GM10847 (cell line): ENCODE data around the gene FAM50B.

Experiments used
- POLR2A ChIP-seq: IDR thresholded peaks from 2 replicates; pipeline ENCODE4 v1.6.1; 2011; ENCODE audit not compliant: insufficient read length; ENCODE audit errors: extremely low read depth

The FAM50B gene

GRCh38 chr6:3812596-3812995 is 36.6 kb upstream of the FAM50B start:
- no peak for TF ChIP-seq POLR2A

GRCh38 chr6:3813150-3813780 is 35.9 kb upstream of the FAM50B start:
- no peak for TF ChIP-seq POLR2A

DNA sequence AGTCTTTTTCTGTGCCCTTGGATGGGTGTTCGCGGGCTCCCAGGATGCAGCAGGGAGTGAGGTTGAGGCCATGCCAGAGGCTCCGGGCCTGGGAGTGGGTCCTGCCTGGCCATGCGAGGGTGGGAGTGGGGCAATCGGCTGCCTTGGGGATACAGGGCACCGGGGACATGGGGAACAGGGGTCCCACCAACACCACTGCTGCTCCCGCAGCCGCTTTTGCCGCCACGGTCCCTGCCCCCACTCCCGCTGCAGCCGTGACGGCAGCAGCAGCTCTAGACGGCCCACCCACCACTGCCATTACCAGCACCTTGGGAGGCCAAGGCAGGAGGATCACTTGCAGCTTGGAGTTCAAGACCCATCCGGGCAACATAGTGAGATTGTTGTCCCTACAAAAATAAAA is 35.3 kb upstream of the FAM50B start:
- no peak for TF ChIP-seq POLR2A

- TF ChIP-seq POLR2A, result no peak
These were observed 34.6 kb upstream of the FAM50B start for GRCh38 chr6:3814539-3814938.

- no peak for TF ChIP-seq POLR2A
These were observed 32.9 kb upstream of the FAM50B start for GRCh38 chr6:3816251-3816650.

DNA sequence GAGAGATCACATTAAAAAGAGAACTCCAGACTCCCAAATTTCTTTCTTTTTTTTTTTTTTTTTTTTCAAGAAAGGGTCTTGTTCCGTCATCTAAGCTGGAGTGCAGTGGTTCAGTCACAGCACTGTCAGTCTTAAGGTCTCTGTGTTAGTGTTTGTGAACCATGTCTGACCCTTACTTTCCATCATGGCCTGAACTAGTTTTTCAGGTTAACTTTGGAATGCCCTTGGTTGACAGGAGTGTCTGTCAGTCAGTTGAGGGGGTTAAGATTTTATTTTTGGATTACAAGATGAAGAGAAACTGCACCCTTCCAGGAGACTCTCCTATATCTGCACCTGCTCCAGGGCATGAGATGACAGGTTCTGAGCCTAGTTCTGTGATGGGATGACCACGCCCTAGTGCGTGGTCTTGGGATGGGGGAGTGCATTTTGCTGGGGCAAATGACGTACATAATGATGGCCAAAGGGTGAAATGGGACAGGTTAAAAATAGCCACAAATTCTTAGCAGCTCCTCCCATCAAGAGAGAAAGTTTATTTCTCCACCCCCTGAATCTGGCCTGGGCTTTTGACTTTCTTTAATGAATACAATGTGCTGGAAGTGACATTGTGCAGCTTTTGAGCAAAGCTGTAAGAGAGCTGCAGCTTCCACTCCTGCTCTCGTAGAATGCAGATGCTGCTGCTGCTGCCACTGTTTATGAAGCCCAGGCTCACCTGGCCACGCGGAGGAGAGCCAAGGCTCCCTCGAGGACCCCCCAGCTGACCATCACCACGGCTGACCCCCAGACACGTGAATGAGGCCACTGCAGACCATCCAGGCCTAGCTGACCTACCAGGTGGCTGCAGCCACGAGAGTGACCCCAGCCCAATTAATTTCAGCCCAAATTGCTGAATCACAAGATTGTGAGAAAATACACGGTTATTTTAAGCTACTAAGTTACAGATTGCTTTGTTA is 29.7 kb upstream of the FAM50B start:
- TF ChIP-seq POLR2A, result no peak

DNA sequence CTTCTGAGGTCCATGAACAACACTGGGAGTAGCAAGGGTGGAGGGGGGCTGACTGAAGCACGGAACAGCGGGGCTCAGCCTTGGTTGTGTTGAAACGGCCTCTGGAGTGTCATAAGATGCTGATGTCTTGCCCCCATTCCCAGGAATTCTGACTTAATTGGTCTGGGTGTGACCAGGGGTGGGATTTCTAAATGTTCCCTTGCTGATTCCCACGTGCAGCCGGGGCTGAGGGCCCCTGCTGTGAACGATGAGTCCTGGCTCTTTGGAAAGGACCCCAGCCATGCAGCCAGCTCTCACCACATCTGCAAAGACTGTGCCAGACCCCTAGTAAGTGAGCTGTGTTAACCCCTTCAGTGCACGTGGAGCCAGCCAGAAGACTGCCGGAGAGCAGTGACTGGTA is 28.6 kb upstream of the FAM50B start:
- TF ChIP-seq POLR2A, result no peak

DNA sequence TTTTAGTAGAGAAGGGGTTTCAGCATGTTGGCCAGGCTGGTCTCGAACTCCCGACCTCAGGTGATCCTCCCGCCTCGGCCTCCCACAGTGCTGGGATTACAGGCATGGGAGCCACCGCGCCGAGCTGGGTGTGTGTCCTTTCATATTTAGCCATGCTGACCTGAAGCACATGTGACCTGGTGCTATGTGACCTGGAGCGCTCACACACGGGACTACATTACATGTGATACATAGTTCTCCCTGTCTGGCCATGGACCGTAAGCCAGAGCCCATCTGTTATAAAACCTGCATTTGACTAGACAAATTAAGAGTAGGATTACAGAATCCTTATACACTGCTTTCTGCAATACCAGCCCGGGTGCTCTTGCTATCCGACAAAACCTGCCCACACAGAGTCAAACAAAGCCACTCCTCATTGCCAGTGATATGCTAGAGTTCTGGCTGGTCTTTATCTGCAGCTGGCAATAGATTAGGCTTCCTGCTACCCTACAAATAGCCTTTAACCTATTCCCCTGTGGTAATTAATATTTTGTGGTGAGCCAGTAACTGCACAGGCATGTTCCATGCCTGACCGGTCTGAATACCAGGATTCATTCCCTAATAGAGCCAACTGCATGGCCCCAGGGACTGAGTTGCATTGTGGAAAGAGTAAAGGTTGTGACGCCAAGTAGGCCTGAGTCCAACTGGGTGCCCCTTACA is 26.3 kb upstream of the FAM50B start:
- TF ChIP-seq POLR2A, result no peak

GRCh38 chr6:3823671-3824070 is 25.5 kb upstream of the FAM50B start:
- no peak for TF ChIP-seq POLR2A

DNA sequence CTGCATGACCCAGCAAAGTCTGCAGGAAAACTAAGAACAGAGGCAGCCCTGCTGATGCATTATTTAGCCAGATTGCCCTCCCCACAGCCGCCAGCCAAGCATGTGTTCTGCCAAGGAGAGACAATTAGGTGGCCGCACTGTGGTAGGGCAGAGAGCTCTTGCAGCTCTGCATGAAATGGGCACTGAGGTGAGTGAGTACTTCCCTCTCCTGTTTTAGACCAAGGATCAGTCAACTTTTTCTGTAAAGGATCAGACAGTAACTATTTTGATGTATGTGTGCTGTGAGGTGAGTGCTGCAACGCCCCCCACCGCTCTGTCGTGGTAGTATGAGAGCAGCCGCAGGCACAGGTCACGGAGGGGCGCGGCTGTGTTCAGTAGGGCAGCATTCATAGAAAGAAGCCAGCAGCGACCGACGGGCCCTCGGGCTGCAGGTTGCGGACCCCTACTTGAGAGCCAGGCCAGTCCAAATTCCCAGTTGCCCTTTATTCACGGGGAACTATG is 23.8 kb upstream of the FAM50B start:
- no peak for TF ChIP-seq POLR2A

GRCh38 chr6:3825851-3826581 is 23.2 kb upstream of the FAM50B start:
- TF ChIP-seq POLR2A, result no peak

- no peak for TF ChIP-seq POLR2A
These were observed 19.9 kb upstream of the FAM50B start for GRCh38 chr6:3829285-3829684.

GRCh38 chr6:3830806-3831205 is 18.4 kb upstream of the FAM50B start:
- no peak for TF ChIP-seq POLR2A

- no peak for TF ChIP-seq POLR2A
These were observed 17.2 kb upstream of the FAM50B start for GRCh38 chr6:3831761-3832530.
